Stimulated activated CD4-positive, alpha-beta T cell treated with anti-CD3 and anti-CD28 coated beads, Interleukin-4, amount 100 ng/mL, for 4 hours (primary cell): ENCODE measurements around the gene LYAR.

Source experiments
- DNase-seq, 2 experiments: peaks; one replicate each; pipeline ENCODE4 v3.0.0-alpha.2; 2020

The LYAR gene, protein sequence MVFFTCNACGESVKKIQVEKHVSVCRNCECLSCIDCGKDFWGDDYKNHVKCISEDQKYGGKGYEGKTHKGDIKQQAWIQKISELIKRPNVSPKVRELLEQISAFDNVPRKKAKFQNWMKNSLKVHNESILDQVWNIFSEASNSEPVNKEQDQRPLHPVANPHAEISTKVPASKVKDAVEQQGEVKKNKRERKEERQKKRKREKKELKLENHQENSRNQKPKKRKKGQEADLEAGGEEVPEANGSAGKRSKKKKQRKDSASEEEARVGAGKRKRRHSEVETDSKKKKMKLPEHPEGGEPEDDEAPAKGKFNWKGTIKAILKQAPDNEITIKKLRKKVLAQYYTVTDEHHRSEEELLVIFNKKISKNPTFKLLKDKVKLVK

DNA sequence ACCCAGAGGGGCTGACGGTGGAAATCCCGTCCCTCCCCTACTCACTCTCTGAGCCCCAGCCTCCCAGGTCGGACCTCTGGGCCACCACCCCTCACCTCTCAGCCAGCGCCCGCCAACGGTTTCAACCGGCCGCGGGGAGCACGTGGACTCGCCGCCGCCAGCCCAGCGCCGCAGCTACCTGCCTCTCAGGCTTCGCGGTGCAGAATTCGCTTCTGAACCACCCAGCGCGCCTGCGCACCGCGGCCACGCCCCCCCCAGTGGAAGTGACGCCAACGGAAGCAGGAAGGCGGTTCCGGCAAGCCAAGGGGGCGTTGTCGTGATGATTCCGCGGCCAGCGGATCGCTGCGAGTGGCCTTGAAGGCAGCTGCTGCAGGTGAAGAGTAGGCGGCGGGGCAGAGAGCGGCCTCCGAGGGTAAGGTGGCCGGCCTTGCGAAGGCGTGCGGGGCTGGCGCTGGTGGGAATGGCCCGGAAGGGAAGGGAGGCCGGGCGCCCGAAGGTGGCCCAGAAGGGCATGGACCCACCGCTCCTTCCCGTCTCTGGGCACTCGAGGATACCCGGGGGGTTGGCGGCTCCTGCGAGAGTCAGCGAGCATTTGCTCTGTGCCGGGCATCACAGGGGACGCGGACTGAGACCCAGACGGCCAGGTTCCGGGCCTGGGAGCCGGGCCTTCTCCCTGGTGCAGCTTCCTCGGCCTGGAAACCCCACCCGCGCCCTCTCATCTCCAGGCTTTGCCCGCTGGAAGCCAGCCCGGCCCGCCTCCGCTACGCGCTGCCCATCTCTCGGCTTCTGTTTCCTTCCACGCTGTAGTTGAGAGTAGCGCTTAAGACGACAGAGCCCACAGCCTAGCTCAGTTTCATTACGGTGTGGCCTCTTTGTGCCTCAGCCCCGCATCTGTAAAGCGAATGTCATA lies at the start of gene LYAR, which contains the start of gene ZBTB49:
Gene LYAR (minus strand): TSS at position 214 of the 910 bp plus-strand sequence. CDS start 6,412 bp downstream, outside the sequence.
Gene ZBTB49 (plus strand): TSS at position 311 of the 910 bp plus-strand sequence. CDS start 9,695 bp downstream, outside the sequence.
- peak; percentile 93 to 96 for DNase-seq

GRCh38 chr4:4339504-4340085 lies 49.6 kb upstream of the LYAR start:
- no peak for DNase-seq

DNA sequence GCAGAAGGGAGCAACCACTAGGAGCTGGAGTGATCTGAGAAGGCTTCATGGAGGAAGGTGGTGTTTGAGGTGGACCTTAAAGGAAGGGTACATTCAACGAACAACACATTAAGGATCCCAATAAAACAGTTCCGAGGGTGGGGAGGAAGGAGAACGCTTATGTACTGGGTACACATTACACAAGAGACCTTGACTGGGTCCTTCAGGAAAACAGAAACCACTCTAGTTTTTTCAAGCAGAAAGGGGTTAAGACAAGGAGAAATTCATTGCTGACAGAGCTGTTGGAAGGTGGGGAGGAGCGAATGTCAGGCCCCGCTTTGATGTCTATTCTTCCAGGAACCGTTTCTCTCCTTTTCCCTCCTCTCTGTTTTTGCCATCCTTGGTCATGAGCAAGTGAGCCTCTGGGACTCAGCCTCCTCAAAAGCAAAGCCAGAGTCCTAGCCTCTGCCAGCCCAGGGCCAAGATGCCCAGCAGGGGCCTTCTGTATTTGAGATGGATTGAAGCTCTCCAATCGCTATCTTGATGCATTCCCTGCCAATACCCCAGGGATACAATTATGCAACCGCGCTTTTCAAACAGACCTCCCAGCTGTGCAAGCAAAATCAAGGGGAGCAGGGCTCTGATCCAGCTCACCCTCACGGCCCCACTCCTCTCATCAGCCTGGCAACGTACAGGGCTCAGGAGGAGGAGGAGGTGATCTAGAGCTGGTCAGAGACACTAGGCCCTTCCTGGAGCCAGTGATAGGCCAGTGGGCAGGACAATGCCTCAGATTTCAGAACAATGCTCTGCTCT lies 48.5 kb upstream of the LYAR start:
- no peak for DNase-seq

- peak; percentile 61 to 68 for DNase-seq
Measured at GRCh38 chr4:4334798-4335520, 45.0 kb upstream of the LYAR start.

DNA sequence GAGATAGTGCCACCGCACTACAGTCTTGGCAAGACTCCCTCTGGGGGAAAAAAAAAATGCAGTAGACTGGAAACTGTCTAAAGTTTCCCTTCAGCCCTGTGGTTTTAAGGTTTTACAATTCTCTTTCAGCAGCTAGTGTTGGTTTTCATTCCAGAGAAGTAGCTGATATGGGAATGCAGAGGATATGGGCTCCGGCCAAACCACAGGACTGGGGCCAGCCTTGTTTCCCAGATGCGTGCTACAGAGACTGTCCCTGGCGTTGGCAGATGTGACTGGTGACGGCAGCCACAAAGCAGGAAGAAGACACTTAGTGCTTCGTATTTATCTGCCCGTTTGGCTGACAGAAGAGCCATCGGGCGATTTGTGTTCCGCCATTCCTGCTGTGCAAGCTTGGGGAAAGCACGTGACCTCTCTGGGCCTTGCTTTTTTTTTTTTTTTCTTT lies 43.3 kb upstream of the LYAR start:
- DNase-seq = no peak

GRCh38 chr4:4332529-4332928 lies 42.6 kb upstream of the LYAR start:
- DNase-seq = no peak

DNA sequence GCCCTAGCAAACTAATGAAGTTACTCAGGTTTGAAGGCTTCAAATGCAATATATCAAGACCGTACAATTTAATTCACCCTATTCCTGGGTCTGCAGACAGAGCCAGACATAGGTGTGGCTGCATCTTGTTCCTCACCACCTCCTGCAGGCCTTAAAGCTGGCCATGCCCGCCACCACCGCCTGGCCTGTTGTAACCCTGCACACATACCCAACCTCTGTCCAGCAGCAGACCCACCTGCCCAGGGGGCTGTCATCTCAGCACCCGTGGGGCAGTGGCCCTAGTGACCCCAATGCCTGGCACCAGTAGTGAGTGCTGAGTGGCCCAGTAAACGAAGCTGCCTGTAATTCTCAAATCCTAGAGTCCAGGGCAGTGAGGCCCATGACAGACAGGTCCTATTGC lies 40.8 kb upstream of the LYAR start:
- DNase-seq = no peak

DNA sequence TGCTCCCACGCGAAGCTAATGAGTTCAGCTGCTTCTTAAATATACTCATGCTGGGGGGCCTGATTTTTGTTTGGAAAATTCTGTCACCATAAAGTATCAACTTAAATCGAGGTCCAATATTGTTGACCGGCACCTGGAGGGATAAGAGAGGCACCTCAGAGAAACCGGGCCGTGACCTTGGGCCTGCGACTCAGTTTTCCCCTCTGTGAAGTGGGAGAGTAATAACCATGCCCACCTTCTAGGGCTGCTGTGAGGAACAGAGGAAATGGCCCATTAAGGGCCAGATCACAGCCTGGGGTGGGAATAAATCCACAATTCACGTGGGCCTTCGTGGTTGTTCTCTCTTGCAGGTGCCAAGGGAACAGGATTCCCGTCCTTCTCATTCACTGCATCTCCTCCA lies 39.5 kb upstream of the LYAR start:
- no peak for DNase-seq

GRCh38 chr4:4328840-4329239 lies 38.9 kb upstream of the LYAR start:
- DNase-seq = no peak

DNA sequence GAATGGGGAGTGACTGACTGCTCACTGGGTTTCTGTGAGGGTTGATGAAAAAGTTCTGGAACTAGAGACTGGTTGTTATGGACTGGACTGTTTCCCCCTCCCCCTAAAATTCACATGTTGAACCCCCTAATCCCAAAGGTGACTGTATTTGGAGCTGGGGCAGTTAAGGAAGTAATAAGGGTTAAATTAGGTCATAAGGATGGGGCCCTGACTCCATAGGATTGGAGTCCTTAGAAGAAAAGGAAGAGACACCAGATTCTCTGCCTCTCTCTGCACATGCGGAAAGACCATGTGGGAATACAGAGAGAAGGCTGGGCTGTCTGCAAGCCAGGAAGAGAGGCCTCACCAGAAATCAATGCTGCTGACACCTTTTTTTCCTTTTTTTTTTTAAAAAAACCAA lies 38.3 kb upstream of the LYAR start:
- DNase-seq = no peak

GRCh38 chr4:4327652-4328121 lies 37.7 kb upstream of the LYAR start:
- no peak for DNase-seq

GRCh38 chr4:4326166-4326565 lies 36.2 kb upstream of the LYAR start:
- no peak for DNase-seq

DNA sequence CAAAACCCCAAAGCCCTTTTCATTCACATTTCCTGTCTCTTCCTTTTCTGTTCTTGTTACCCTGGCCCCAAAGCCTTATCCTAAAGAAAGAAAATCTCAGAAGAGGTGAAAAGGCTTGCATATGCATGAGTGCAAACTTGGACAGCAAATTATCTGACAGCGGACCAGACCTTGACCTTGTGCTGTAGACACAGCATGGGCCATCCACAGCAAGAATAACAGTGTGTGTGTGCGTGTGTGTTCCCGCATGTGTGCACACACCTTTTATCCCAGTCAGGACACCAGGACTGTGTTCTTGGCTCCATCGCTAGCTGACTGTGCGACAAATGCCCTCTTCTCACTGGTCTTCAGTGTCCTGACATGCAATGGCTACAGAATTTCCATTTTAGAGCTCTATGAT lies 35.4 kb upstream of the LYAR start:
- DNase-seq = no peak

DNA sequence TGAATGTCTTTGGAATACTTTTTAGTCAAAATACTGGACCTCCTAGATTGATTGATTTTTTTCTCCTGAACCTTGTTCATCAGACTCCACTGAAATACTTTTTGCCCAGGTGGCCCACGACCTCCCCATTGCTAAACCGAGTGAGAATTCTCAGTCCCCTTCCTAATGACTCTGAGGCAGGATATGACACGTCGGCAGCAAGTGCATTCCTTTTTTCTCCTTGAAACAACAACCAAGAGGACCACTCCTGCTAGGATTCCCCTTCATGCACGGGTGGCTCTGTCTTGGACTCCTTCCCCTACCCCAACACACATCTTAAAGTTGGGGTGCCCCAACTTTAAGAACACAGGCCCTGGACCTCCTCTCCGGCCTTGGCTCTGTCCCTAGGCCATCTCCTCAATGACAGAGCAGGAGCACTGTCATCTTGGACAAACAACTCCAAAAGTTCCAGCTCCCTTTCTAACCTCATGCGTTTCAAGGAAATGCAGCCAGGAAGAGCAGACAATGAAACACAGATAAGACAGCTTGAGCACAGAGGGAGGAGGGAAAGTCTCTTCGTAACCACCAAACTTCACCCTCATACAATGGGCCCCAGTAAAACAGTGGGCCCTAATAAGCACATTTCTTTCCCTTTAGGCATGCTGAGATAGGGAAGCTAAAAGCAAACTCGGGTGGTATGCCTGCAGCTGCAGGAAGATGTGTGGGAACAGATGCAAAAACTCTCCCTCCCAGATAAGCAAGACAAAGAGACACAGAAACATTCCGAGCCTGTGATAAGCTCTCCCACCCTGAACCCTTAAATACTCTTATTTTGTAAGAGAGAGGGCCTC lies 34.0 kb upstream of the LYAR start:
- no peak for DNase-seq

GRCh38 chr4:4321951-4322688 lies 32.2 kb upstream of the LYAR start:
- no peak for DNase-seq

DNA sequence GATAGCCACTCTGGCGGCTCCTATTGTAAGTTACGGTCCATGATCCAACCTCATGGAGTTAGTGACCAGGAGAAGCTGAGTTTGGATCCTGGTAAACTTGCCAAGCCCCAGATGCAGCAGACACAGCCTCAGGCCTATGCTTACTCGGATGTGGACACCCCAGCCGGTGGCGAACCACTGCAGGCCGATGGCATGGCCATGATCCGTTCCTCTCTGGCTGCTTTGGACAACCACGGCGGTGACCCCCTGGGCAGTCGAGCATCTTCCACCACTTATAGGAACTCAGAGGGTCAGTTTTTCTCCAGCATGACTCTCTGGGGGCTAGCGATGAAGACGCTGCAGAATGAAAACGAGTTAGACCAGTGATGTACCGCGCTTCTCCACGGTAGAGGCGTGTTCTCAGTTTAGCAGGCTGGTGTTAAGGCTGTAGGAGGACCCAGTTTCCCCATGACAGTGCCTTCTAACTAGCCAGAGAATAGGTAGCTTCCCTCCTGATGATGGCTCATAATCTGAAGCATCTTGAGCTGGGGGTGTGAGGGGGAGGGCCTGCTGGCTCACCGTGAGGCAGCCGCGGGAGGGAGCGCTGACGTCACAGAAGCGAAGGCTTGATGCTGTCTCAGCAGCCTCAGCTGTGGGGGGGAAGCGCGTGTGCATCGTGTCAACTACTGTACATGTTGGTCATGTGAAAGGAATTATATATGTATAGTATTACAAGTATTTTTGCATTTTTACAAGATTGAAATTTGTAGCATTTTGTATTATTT lies 31.2 kb upstream of the LYAR start:
- DNase-seq = no peak

- DNase-seq = no peak
Measured at GRCh38 chr4:4320528-4320927, 30.6 kb upstream of the LYAR start.

DNA sequence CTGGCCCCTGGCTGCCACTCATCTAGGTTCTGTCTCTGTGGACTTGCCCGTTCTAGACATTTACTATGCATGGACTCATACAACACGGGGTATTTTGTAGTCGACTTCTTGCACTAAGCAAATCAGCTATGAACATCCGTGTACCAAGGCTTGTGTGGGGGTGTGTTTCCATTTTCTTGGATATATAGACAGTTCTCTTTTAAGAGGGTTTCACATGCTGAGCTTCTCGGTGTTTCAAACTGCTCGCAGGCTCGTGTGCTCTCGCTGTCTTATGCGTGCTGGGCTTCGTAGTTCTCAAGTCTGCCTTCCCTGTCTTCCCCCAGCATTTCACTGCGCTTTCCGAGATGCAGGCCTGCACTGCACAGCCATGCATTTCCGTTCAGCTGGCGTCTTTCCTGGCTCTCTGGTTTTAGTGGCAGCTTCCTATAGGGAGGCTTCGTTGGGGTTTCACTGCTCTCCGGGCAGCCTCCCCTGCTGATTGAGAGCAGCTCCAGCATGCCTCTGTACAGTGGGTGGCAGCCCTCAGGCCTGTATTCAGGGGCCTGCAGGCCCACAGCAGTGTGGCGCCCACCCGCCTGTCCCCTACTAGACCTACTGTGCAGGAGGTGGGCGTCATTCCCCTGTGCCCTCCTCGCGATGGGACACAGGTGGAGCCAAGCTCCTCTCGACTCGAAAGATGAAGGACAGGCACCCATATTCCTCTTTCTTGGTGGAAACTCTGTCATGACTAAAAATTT lies 27.7 kb upstream of the LYAR start:
- no peak for DNase-seq

DNA sequence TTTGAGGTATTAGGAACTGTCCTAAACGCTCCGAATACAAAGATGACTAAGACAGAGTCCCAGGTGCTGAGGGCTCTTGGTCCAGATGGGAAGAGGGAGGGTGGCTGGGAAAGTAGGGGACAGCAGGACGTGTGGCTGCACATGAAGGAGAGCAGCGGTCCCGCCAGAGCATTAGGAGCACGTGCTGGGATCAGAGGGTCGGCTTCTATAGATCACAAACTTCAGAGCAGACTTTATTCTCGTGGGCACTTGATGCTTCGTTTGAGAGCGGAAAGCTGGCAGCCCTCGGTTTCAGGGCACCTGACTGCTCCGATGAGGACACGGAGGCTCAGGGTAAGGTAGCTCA lies 26.2 kb upstream of the LYAR start:
- no peak for DNase-seq
